ENCODE measurements around the gene SUPT16H. TPM values are rescaled to one million over a fixed set of nuclear protein-coding genes. Genes with fewer than 3 reads are reported as not detected.

SUPT16H gene
- total and polyA plus RNA-seq, 2 of the 13 experiments (the other 11 are each of a cell fraction or from before 2014, with no cell fraction given), result 77.5 to 230 TPM

DNA sequence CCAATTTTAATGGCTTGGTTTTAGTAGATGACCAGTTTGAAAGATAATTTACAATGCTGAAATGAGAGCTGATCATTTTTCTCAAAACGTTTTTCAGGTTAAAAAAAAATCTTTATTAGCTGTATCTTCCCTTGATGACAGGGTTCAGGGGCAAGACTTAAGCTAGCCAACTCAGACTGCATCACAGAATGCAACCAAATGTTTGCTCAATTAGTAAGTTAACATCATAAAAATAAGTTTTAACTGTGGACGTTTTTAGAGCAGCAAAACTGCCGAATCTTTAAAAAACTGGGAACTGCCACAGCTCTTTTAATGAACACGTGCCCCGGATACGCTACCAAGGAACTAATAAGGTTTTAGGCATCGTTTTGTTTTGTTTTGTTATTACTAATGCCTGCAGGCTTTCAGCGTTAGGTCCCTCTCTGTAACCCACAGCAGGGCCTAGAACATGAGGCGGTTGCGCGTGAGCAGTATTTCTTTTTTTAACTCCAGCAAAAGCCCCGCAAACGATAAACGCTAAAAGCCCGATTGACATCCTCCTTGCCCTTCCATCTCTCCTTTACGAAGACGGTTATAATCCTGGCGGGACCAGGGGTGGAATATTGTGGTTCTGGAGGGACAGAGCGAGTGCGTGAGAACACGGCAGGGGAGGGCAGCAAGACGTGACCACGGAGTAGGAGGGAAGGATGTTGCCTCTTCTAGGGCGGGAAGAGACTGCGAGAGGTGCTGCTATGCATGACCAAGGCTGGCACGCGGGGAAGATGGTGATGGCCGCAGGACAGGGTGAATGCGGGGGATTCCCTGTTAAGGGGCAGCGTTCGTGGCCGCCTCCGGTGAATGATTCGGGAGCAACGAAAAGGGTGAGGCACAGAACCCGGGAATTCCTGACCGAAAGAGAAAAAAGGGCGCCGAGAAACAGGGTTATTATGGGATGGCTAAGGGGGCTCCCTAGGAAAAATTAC, 652 bp downstream of the SUPT16H start (continued):
- TF ChIP-seq, protein P1, sequence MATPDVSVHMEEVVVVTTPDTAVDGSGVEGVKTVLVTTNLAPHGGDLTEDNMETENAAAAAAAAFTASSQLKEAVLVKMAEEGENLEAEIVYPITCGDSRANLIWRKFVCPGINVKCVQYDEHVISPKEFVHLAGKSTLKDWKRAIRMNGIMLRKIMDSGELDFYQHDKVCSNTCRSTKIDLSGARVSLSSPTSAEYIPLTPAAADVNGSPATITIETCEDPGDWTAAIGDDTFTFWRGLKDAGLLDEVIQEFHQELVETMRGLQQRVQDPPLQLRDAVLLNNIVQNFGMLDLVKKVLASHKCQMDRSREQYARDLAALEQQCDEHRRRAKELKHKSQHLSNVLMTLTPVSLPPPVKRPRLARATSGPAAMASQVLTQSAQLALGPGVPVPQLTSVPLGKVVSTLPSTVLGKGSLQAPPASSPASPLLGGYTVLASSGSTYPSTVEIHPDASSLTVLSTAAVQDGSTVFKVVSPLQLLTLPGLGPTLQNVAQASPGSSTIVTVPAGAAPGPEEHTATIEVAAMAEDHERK (CRISPR knock-in tag; IDR thresholded peaks at IDR 0.05; ENCODE audit: low read depth), result no peak
- TF ChIP-seq STAT5B (CRISPR knock-in tag; IDR thresholded peaks at IDR 0.05), result no peak
- no peak for TF ChIP-seq ZNF235 (CRISPR knock-in tag; IDR thresholded peaks at IDR 0.05; ENCODE audit: borderline replicate concordance)
- TF ChIP-seq ZBTB26 (CRISPR knock-in tag; IDR thresholded peaks at IDR 0.05; ENCODE audit: borderline replicate concordance), result 0 out of 2 replicates have a peak, but pooled peaks have one; percentile 22
- no peak for TF ChIP-seq KLF11 (CRISPR knock-in tag; IDR thresholded peaks at IDR 0.05)
- TF ChIP-seq, protein P2, sequence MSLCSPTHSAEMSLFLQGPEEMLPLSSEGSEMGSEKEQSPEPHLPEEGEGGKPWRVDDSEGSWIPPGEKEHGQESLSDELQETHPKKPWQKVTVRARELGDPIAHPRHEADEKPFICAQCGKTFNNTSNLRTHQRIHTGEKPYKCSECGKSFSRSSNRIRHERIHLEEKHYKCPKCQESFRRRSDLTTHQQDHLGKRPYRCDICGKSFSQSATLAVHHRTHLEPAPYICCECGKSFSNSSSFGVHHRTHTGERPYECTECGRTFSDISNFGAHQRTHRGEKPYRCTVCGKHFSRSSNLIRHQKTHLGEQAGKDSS (CRISPR knock-in tag; IDR thresholded peaks at IDR 0.05; ENCODE audit: borderline replicate concordance, low read depth), result 0 out of 2 replicates have a peak, but pooled peaks have one; percentile 80
- peak; percentile 41; the same call in 1 of the 2 replicates for TF ChIP-seq ESRRA (CRISPR knock-in tag; IDR thresholded peaks at IDR 0.05; ENCODE audit: low read depth)
- no peak for TF ChIP-seq RBM22 (optimal IDR thresholded peaks at IDR 0.05; ENCODE audit: low read length)
- peak; percentile 15; the same call in 1 of the 2 replicates for TF ChIP-seq ZNF232 (CRISPR knock-in tag; IDR thresholded peaks at IDR 0.05; ENCODE audit: borderline replicate concordance)
- TF ChIP-seq HNF4G (IDR thresholded peaks at IDR 0.05; ENCODE audit: borderline replicate concordance, low read depth, low read length), result no peak
- no peak for TF ChIP-seq HNF4G (CRISPR knock-in tag; IDR thresholded peaks at IDR 0.05; ENCODE audit: borderline replicate concordance, low read depth)
- peak; percentile 61; the same call in 1 of the 2 replicates for TF ChIP-seq BRD4 (CRISPR knock-in tag; IDR thresholded peaks at IDR 0.05)
- TF ChIP-seq, protein P3, sequence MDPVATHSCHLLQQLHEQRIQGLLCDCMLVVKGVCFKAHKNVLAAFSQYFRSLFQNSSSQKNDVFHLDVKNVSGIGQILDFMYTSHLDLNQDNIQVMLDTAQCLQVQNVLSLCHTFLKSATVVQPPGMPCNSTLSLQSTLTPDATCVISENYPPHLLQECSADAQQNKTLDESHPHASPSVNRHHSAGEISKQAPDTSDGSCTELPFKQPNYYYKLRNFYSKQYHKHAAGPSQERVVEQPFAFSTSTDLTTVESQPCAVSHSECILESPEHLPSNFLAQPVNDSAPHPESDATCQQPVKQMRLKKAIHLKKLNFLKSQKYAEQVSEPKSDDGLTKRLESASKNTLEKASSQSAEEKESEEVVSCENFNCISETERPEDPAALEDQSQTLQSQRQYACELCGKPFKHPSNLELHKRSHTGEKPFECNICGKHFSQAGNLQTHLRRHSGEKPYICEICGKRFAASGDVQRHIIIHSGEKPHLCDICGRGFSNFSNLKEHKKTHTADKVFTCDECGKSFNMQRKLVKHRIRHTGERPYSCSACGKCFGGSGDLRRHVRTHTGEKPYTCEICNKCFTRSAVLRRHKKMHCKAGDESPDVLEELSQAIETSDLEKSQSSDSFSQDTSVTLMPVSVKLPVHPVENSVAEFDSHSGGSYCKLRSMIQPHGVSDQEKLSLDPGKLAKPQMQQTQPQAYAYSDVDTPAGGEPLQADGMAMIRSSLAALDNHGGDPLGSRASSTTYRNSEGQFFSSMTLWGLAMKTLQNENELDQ (CRISPR knock-in tag; IDR thresholded peaks at IDR 0.05; ENCODE audit: borderline replicate concordance), result no peak
- peak; percentile 41; the same call in 1 of the 2 replicates for TF ChIP-seq EEA1 (CRISPR knock-in tag; IDR thresholded peaks at IDR 0.05; ENCODE audit: borderline replicate concordance)
- TF ChIP-seq ISX (CRISPR knock-in tag; conservative IDR thresholded peaks at IDR 0.05), result no peak
- no peak for TF ChIP-seq ZNF576 (CRISPR knock-in tag; IDR thresholded peaks at IDR 0.05)
- TF ChIP-seq ZNF749 (CRISPR knock-in tag; IDR thresholded peaks at IDR 0.05; ENCODE audit: borderline replicate concordance), result no peak
- TF ChIP-seq HNF4A (CRISPR knock-in tag; IDR thresholded peaks at IDR 0.05), result 0 out of 2 replicates have a peak, but pooled peaks have one; percentile 21
- peak; percentile 83; the same call in 1 of the 2 replicates for TF ChIP-seq ZNF776 (CRISPR knock-in tag; IDR thresholded peaks at IDR 0.05)
- peak; percentile 64; the same call in 1 of the 2 replicates for TF ChIP-seq NFE2L1 (CRISPR knock-in tag; IDR thresholded peaks at IDR 0.05; ENCODE audit: borderline replicate concordance)
- TF ChIP-seq CBX1 (IDR thresholded peaks at IDR 0.05; ENCODE audit: low read depth), result peak; percentile 13
- TF ChIP-seq ZNF460 (CRISPR knock-in tag; IDR thresholded peaks at IDR 0.05; ENCODE audit: borderline replicate concordance), result no peak

Data from HepG2 (cell line).